ENCODE measurements around the gene LSM4. TPM values are rescaled to one million over a fixed set of nuclear protein-coding genes. Genes with fewer than 3 reads are reported as not detected.

Gene LSM4
- total RNA-seq, 1 donor from 2014 or later = 72.2 TPM

- DNase-seq = no peak
These were observed 11.9 kb downstream of the LSM4 start for GRCh38 chr19:18310966-18311365.

DNA sequence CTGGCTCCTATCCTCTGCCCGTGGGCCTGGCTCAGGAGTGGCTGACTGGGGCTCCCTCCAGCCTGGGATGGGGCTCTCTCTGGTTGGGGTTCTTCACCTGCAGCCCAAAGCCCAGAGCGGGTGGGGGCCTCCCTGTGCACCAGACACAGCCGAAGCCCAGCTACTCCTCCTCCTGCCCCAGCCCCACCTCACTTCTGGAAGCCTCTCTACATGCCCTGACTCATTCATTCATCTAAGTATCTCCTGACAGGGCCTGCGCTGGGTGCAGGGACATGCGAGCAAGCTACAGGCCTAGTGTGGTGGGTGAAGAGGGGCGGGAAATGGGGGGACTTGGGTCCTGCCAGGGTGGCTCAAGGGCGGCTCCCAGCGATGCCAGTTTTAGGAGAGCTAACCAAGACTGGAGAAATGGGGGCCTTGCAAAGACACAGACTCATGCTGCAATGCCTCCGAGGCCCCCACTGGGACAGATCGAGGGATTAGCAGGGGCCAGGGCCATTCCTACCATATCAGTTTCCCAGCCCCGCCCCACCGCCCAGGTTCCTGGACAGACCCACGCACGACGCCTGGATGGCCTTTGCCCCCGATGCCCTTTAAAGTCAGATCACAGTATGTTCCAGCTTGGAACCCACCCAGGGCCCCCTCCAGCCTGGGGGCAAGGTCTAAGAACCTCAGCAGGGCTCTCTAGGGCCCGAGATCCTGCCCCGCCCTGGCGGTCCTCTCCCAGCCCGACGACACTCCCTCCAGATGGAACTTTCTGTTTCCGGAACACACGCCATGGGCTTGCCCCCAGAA, 12.6 kb downstream of the LSM4 start:
- no peak for DNase-seq

DNA sequence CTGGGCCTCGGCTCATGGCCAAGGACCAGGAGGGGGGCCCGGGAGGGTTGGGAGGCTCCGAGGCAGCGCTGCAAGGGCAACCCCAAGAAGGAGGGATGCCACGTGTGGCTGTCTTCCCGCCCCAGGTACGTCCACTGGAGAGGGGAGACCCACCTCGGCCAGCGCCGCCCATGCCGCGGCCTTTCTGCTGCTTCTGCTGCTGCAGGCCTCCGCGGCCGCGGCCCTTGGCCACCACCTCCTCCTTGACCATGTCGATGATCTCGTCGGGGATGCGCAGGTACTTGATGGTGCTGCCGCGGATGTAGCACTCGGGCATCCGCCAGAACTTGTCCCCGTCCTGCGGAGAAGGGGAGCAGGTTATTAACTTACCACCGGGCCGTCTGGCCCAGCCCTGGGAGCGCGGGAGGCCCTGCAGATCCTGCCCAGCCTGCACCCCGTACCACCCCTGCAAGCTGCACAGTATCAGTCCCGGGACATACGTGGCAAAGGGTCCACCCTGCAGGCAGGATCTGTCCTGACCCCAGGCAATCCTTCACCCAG, 13.3 kb downstream of the LSM4 start:
- no peak for DNase-seq

DNA sequence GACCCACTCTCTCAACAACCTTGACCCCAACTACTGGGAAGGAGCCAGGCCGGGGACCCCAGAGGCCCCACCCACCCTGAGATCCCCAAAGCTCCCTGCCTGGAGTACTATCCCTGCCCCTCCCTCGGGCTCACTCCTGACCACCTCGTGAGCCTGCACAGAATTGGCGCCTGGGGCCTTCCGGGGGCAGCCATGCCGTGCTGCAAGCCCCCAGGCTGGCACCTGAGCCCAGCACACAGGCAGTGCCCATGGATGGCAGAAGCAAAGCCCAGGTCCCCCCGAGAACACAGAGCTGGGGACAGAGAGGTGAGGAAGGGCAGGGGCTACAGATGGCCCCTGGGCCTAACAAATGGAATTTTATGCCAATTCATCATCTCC, 13.9 kb downstream of the LSM4 start:
- no peak for DNase-seq

DNA sequence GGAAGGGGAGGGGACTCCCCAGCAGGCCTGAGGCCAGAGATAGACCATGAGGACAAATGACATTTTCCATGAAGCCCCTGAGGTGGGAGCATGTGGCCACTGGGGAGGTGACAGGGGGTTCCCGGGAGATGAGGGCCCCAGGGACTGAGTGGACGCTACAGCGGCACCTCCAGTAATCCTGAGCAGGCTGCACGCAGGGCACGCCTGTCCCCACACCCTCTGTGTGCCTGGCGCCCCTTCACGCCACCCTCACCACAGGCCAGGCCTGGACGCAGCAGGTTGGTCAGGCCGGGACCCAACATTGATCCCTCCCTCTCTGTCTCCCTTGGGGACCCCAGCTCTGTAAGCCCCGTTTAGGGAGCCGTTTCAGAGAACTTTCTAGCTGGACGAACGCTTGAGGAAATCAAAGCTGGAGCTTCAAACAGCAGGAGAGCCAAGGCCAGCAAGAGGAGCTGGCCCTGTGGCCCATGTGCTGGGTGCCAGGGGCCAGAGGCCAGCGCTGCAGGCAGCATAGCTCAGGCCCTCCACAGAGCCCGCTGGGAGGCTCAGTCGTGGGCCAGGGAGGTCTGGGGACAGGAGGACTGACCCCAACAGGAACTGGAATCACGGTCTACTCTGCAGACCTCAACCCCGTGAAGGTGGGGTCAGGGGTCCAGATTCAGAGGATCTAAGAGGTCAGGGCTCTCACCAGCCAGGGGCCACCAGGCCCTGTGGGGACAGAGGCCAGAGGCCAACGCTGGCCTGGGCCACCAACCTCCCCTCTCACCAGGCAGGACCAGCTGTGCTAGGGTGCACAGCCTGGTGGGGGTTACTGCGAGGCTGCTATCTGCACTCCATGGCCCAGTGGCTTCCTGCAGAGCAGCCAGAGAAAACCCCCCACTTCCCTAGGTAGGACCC, 14.6 kb downstream of the LSM4 start:
- no peak for DNase-seq

- no peak for DNase-seq
These were observed 15.6 kb downstream of the LSM4 start for GRCh38 chr19:18307271-18307681.

GRCh38 chr19:18306888-18307260, 16.0 kb downstream of the LSM4 start:
- DNase-seq = no peak

DNA sequence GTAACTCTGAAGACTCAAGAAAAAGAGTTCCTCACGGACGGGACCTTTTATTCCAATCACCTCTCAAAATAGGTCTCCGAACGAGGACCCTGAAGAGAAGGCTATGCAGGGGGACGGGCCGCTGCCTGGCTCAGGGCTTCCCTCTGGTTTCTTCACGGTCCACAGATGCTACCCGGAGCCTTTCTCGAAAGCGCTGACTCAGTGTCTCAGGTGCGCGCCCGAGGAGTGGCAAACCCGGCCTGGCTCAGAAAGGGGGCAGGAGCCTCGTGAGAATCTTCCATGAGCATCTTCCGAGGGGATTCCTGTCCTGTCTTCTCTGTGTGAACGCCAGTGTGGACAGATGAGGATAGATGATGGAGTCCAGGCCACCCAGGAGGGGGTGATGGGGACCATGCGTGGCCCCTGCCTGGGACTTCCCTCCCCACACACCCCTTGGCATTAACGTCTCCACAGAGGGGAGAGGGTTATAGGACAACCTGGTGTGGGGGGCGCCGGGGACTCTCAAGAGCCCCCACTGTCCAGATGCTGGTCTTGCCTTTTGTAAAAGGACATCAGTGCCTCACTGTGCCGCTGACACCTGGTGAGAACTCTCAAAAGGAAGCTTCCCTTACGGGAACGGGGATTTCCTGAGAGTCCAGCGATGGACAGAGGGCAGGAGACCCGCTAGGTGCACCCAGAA, 16.5 kb downstream of the LSM4 start:
- DNase-seq = no peak

DNA sequence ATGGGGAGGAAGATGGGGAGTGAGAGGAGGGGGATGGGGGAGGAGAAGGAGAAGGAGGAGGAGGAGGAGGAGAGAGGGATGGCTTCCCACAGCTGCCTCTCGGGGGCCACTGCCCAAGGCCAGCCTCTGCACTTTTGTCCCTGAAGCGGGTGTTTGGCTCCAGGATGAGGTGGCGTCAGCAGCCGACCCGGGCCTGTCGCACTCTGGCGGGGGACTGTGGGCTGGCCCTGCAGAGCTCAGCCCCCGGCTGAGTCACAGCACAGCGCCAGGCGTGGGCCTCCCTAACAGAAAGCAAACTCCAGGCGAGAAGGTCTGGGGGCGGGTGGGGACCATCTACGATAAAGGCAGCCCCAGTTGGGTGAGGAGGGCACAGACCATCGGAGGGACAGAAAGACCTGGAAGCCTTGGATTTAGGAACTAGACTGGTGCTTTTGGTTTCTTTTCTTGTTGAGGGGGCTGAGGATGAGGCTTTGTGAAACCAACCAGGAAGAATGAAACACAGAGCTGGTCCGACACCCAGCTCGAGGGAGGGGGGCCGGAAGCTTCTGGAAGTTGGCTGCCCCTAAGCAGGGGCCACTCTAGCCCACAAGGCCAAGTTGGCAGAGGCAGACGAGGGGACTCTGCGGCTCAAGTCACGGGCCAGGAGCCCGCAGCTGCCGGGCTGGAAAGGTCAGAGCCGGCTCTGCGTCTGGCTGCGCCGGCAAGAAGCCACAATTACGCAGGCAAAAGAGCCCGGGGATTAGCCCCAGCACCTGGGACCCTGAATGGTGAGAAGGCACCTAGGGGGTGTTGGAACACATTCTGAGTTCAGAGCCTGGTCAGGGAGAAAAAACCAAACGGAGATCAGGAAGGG, 18.2 kb downstream of the LSM4 start:
- DNase-seq = peak; percentile 71

DNA sequence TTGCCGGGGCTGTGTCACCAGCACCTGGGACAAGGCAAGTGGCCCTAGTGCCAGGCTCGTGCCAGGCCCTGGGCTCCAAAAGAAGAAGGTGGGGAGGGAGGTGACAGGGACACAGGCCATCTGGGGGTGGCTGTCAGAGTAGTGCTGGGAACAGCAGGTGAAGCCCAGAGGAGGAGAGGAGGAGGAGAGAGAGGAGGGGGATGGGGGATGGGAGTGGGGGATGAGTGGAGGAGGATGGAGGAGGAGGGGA, 18.7 kb downstream of the LSM4 start:
- DNase-seq = no peak

- DNase-seq = no peak
These were observed 21.2 kb downstream of the LSM4 start for GRCh38 chr19:18301718-18302111.

- no peak for DNase-seq
These were observed 21.8 kb downstream of the LSM4 start for GRCh38 chr19:18300930-18301717.

DNA sequence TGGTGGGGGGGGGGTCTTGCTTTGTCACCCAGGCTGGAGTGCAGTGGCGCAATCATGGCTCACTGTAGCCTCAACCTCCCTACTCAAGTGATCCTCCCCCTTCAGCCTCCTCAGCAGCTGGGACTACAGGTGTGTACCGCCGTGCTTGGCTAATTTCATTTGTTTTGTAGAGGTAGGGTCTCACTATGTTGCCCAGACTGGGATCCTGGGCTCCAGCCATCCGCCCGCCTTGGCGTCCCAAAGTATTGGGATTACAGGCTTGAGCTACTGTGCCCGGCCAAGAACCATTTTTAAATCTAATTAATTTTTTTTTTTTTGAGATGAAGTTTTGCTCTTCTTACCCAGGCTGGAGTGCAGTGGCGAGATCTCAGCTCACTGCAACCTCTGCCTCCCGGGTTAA, 23.2 kb downstream of the LSM4 start:
- no peak for DNase-seq

- DNase-seq = no peak
These were observed 24.3 kb downstream of the LSM4 start for GRCh38 chr19:18298601-18299000.

DNA sequence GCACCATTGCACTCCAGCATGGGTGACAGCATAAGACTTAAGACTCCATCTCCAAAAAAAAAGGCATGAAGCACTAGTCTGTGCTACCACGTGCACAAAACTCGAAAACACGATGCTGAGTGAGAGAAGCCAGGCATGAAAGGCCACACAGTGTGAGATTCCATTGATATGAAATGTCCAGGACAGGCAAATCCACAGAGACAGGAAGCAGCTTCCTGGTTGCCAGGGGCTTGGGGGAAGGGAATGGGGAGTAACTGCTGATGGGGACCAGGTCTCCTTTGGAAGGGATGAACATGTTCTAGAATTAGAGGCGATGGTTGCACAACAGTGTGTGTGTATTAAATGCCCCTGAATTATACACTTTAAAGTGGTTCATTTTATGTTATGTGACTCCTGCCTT, 25.6 kb downstream of the LSM4 start:
- DNase-seq = no peak

DNA sequence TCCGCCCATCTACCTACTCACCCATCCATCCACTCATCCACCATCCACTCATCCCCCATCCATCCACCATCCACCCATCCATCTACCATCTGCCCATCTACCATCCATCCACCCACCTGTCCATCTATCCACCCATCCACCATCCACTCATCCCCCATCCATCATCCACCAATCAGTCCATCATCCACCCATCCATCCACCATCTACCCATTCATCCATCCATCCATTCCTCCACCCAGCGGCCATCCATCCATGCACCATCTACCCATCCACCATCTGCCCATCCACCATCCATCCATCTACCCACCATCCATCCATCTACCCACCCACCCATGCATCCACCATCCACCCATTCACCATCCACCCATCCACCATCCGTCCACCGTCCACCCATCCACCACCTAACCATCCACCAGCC, 27.8 kb downstream of the LSM4 start:
- no peak for DNase-seq

GRCh38 chr19:18294467-18294864, 28.4 kb downstream of the LSM4 start:
- peak; percentile 82 for DNase-seq

GRCh38 chr19:18293642-18294466, 29.0 kb downstream of the LSM4 start:
- no peak for DNase-seq

DNA sequence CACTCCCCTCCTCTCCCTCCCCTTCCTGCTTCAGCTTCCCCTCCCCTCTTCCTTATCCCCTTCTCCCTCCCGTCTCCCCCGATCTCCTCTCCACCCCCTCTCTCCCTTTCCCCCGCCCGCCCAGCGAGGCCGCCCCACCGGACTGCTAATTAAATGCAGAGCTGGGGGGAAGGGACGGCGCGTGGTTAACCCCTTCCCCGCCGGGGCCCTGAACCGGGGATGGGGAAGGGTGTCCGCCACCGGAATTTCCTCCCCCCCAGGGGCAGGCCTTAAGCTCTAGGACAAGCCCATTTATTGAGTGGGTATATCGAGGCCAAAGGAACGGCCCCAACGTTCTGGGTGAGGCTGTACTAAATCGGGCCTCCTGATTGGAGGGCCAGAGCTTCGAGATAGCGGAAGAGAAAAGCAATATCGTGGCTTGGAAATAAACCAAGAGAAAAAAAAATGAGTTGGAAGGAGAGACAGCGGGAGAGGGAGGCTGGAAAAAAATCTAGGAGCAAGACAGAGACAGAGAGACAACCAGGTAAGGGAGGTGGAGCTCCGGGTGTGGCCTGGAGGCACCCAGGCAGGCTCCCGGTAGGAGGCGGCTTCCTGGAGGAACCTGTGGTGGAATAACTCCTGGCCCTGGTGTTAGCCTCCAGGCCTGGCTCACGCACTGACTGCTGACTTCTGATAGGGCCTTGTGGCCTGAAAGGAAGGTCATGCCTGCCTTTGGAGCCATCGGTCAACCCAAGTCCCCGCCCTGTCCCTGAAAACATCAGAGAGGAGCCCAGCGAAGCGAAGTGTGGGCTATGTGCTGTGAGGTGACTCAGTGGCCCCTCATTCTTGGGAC, 29.9 kb downstream of the LSM4 start:
- peak; percentile 58 for DNase-seq

GRCh38 chr19:18292462-18292809, 30.4 kb downstream of the LSM4 start:
- DNase-seq = no peak
